Testis (tissue), 3 donors: ENCODE results near the gene SART3. TPM values are rescaled to one million over a fixed set of nuclear protein-coding genes. Genes with fewer than 3 reads are reported as not detected.

ENCODE experiments used
- DNase-seq: peaks from one replicate; pipeline ENCODE4 v3.0.0-alpha.2; 2019
- H3K27ac ChIP-seq, 2 donors: fragments of 200-600 bp; sonication (generic); one replicate each; pipeline ENCODE4 v1.5.1; 2019
- H3K27me3 ChIP-seq: fragments of 200-600 bp; sonication (generic); one replicate; pipeline ENCODE4 v1.5.1; 2019
- H3K36me3 ChIP-seq: fragments of 200-600 bp; sonication (generic); one replicate; pipeline ENCODE4 v1.5.1; 2017; ENCODE audit warnings: low read depth; ENCODE audit errors: missing control alignments
- H3K4me1 ChIP-seq: fragments of 200-600 bp; sonication (generic); one replicate; pipeline ENCODE4 v1.5.1; 2019
- H3K4me3 ChIP-seq, 2 donors: fragments of 200-600 bp; sonication (generic); one replicate each; pipeline ENCODE4 v1.5.1; 2017 to 2019
- H3K9me3 ChIP-seq: fragments of 200-600 bp; sonication (generic); one replicate; pipeline ENCODE4 v1.5.1; 2017
- CTCF ChIP-seq, 3 experiments: fragments of 450-650 bp in 2 of 3; fragments of 200-600 bp in 1 of 3; sonication (generic) in 1 of 3; IDR thresholded peaks; one replicate each; pipeline ENCODE4 v1.5.1; 2016 to 2019; ENCODE audit warnings: antibody characterized with exemption in 3 of 3, mild to moderate bottlenecking in 2 of 3, moderate library complexity in 1 of 3
- POLR2A ChIP-seq: fragments of 450-650 bp; IDR thresholded peaks from one replicate; pipeline ENCODE4 v1.6.1; 2017; ENCODE audit warnings: antibody characterized with exemption, mild to moderate bottlenecking, moderate library complexity
- WGBS, 2 donors: methylation state at CpG; one replicate each; pipeline ENCODE4 v1.1.5; 2018; 5-methylcytosine and 5-hydroxymethylcytosine counted together
- intact Hi-C: fragments of 100-400 bp; cut with DNase I; formaldehyde crosslinking; loops from one replicate; pipeline ENCODE4 v1.15.1; 2023; ENCODE audit warnings: low total_unique reads
- polyA plus RNA-seq: library from polyadenylated mRNA; stranded (reverse); fragments of 350-450 nt; fragmentation: Illumina TruSeq; extraction: RNeasy Lipid Tissue Mini Kit (QIAGEN cat#74804); gene quantifications from one replicate; pipeline ENCODE4 v1.2.3, GENCODE V29; 2014; ENCODE audit warnings: low read depth, low replicate concordance; ENCODE audit not compliant: insufficient read depth
- total RNA-seq, 2 donors: library from RNA; depleted of rRNA; stranded (reverse); fragments of >200 nt; gene quantifications; one replicate each; pipeline ENCODE4 v1.2.3, GENCODE V29; 2016

SART3 gene
- total and polyA plus RNA-seq, 3 donors from 2014 or later, result 48.6 to 116 (median 115) TPM

DNA sequence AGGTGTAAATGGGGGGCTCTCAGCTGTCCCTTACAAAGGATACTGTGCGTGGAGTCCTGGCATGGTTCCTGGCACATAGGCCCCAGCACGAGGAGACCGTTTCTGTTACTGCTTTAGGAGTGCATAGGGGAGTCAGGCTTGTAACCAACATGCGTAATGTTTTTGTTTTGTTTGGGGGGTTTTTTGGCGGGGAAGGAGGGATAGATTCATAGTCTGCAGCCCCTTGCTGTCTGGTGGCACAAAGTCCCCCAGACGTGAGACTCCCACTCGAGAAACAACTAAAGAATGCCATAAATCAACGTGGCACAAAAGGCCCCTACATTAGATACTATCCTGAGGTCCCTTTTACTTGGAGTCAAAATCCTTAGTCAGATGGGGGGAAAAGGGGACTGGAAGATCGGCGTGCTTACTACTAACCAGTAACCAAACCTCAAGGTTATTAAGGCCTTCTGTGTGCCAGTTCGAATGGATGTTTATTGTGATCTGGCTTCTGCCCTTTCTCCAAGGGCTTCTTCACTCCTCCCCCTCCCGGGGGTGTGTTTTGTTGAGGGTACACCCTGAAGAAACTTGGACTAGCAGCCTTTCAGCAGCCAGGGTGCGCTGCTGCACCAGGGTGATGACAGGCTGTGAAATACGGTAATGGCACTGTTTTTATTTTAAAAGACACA is 2.3 kb upstream of the SART3 start:
- TF ChIP-seq POLR2A (no peak), CTCF (IDR thresholded peaks at IDR 0.05) (peak; percentile 77 to 89 (median 81))
- Histone ChIP-seq H3K36me3 (no peaks in the 10 kb centered on the region), H3K4me3 (peak overlapping the region; percentile 91 to 93), H3K9me3 (no peaks in the 10 kb centered on the region), H3K27ac (peak overlapping the region; percentile 86 to 90), H3K27me3 (no peaks in the 10 kb centered on the region), H3K4me1 (peaks cover 38% of the 10 kb centered on the region)
- peak; percentile 93 for DNase-seq
- intact Hi-C loops, result no loop called here
- 0 to 1% methylated on average over 14 of the region's 14 CpGs for WGBS, 2 donors

DNA sequence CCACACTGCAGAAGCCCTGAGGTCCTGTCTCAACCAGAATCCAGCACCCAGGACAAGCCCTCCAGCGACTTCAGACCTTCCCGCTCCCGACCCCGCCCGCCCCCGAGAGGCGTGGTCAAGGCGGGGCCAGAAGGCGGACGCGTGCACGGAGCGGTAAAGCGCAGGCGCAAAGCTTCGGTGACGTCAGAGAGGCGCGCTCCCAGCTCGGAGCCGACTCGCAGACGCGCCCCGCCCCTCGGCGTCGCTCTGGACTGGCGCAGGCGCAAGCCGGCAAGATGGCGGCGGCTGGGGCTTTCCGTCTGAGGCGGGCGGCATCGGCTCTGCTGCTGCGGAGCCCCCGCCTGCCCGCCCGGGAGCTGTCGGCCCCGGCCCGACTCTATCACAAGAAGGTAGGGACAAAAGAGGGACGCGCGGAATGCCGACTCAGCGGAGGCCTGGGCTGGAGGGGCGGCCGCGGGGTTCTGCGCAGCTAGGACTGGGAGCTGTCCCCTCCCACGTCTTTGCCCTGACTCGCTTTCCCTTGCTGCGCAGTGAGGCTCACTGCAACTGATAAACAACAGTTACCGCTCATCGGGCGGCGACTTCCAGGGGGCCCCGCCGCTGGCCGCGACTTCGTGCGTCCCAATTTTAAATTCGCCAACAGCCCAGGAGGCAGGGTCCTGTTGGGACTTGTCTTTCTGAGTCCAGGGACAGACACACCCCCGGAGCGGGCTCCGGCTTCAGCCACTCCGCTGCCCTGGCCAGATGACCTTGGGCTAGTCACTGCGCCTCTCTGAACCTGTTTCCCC is 1.6 kb upstream of the SART3 start, which contains the start of gene ISCU:
Gene ISCU, plus strand, starts transcription at position 249 of the 788 bp plus-strand sequence. Its CDS starts 27 bp downstream, at position 276.
- WGBS, 2 donors, result 0% methylated on average over 1 to 65 of the region's 72 CpGs
- peak; percentile 96 for DNase-seq
- peaks cover 34% of the 10 kb centered on the region for H3K4me1 ChIP-seq

GRCh38 chr12:108561852-108562347 is 927 bp upstream of the SART3 start:
- WGBS, 2 donors, result 0 to 1% methylated on average over 20 of the region's 20 CpGs
- Histone ChIP-seq H3K9me3 (no peaks in the 10 kb centered on the region), H3K27me3 (no peaks in the 10 kb centered on the region), H3K4me1 (peaks cover 34% of the 10 kb centered on the region), H3K4me3 (peak overlapping the region; percentile 91 to 93), H3K36me3 (no peaks in the 10 kb centered on the region), H3K27ac (peak overlapping the region; percentile 86 to 96)
- no peak for DNase-seq
- TF ChIP-seq CTCF (IDR thresholded peaks at IDR 0.05), result no peak
- no peak for TF ChIP-seq POLR2A
- intact Hi-C loops, result no loop called here

More for the DNA sequence above, 1.6 kb upstream of the SART3 start, which contains the start of gene ISCU:
- TF ChIP-seq CTCF (IDR thresholded peaks at IDR 0.05) (no peak), POLR2A (peak; percentile 32)
- Histone ChIP-seq H3K27me3 (no peaks in the 10 kb centered on the region), H3K27ac (peak within 1 kb of the TSS; percentile 86 to 96), H3K36me3 (no peaks in the 10 kb centered on the region), H3K9me3 (no peaks in the 10 kb centered on the region), H3K4me3 (peak within 1 kb of the TSS; percentile 91 to 93)
- intact Hi-C loops, result no loop called here

GRCh38 chr12:108560321-108560721 is 652 bp downstream of the SART3 start:
- no peaks in the 10 kb centered on the region for H3K27me3 ChIP-seq
- H3K4me1 ChIP-seq, result peaks cover 26% of the 10 kb centered on the region
- no peaks in the 10 kb centered on the region for H3K9me3 ChIP-seq
- no peaks in the 10 kb centered on the region for H3K36me3 ChIP-seq
- DNase-seq, result no peak
- peak overlapping the region; percentile 91 to 93 for H3K4me3 ChIP-seq
- intact Hi-C loops, result no loop called here
- WGBS, 2 donors, result 0 to 1% methylated on average over 12 of the region's 12 CpGs
- peak overlapping the region; percentile 86 to 96 for H3K27ac ChIP-seq
- TF ChIP-seq CTCF (IDR thresholded peaks at IDR 0.05), result no peak
- no peak for TF ChIP-seq POLR2A
